Aorta (tissue), 5 donors: Measurements from ENCODE around the gene NUP210. TPM values are rescaled to one million over a fixed set of nuclear protein-coding genes. Genes with fewer than 3 reads are reported as not detected.

Experiments
- ATAC-seq: fragments of 200-7000 bp; cut with Tn5 transposase; one replicate; pipeline ENCODE4 v1.9.1; 2022; ENCODE audit warnings: moderate library complexity; ENCODE audit not compliant: low FRiP score
- DNase-seq, 2 donors: peaks; one replicate each; pipeline ENCODE4 v3.0.0-alpha.2; 2020
- H3K27ac ChIP-seq, 2 donors: one replicate each; pipeline ENCODE4 v1.5.1; 2013; ENCODE audit warnings: low read length in 2 of 2, mild to moderate bottlenecking in 2 of 2, moderate library complexity in 2 of 2, control low read depth in 1 of 2, inconsistent platforms in 1 of 2, low read depth in 1 of 2
- H3K27me3 ChIP-seq, 2 donors: one replicate each; pipeline ENCODE4 v1.6.1; 2013; ENCODE audit warnings: control low read depth in 1 of 2, low read length in 1 of 2, mild to moderate bottlenecking in 1 of 2, moderate library complexity in 1 of 2; ENCODE audit not compliant: insufficient read depth in 2 of 2, control insufficient read depth in 1 of 2
- H3K36me3 ChIP-seq, 2 donors: one replicate each; pipeline ENCODE4 v1.6.1; 2013; ENCODE audit warnings: control low read depth in 1 of 2, low read length in 1 of 2, mild to moderate bottlenecking in 1 of 2; ENCODE audit not compliant: insufficient read depth in 2 of 2, control insufficient read depth in 1 of 2
- H3K4me1 ChIP-seq, 2 donors: one replicate each; pipeline ENCODE4 v1.6.1; 2013; ENCODE audit warnings: low read length in 2 of 2, control low read depth in 1 of 2, mild to moderate bottlenecking in 1 of 2, moderate library complexity in 1 of 2; ENCODE audit not compliant: insufficient read depth in 2 of 2, control insufficient read depth in 1 of 2
- H3K4me3 ChIP-seq, 2 donors: one replicate each; pipeline ENCODE4 v1.5.1; 2013; ENCODE audit warnings: low read length in 2 of 2, control low read depth in 1 of 2, mild to moderate bottlenecking in 1 of 2
- H3K9me3 ChIP-seq: one replicate; pipeline ENCODE4 v1.6.1; 2013; ENCODE audit warnings: mild to moderate bottlenecking, low read length; ENCODE audit not compliant: control insufficient read depth
- WGBS, 2 donors: extraction: QIAGEN DNeasy Blood & Tissue Kit; methylation state at CpG; one replicate each; pipeline ENCODE4 v1.1.7; 2013; 5-methylcytosine and 5-hydroxymethylcytosine counted together
- intact Hi-C, 2 donors: fragments of 100-400 bp; cut with DNase I; formaldehyde crosslinking; loops; one replicate each; pipeline versions ENCODE4 v1.14.2 to v1.15.0; 2022
- polyA plus RNA-seq, 2 donors: library from polyadenylated mRNA; stranded (reverse); fragments of 200-250 nt; gene quantifications; one replicate each; pipeline ENCODE4 v1.2.3, GENCODE V29; 2013
- total RNA-seq, 2 donors: library from RNA; stranded (reverse); fragmentation: NEBNext Ultra II Directional; extraction: Animal tissue kit (Norgen Biotek cat#: 25700); gene quantifications; one replicate each; pipeline ENCODE4 v1.2.1, GENCODE V29; 2021
- donor health status: healthy with polysubstance abuse.
- donor health status: Bipolar disorder and iron deficiency.
- donor health status: DM: no; HTN: no; CAD: no.
- donor health status: DM: no; HTN: no; CAD: no.
- donor health status: DM: yes; HTN: yes; CAD: no.

Gene NUP210
- total and polyA plus RNA-seq, 4 donors = 0.49 to 4.8 (median 1.7) TPM

DNA sequence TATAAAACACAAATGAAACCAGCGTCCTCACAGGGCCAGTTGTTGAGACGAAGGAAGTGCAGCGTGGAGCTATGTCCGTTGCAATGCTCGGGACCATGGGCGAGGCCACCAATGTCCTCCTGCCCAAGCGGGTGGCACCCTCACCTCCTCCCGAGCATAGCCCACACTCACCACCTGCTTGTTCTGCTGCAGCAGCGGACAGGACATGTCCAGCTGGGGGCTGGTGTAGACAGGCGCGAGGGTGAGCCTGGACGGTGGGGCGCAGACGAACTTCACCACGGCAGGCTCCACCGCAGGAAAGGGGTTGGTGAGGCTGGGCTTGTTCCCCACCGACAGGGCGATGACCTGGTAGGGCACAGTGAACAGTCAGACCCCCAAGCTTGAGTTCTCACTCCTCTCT, 62.1 kb downstream of the NUP210 start:
- intact Hi-C loops = no loop called here
- no peaks in the 10 kb centered on the region for H3K27me3 ChIP-seq
- H3K4me3 ChIP-seq = no peak overlapping the region
- WGBS, 2 donors = 87 to 94% methylated on average over 18 of the region's 18 CpGs
- H3K4me1 ChIP-seq = no peaks in the 10 kb centered on the region
- no peaks in the 10 kb centered on the region for H3K9me3 ChIP-seq
- no peak for DNase-seq
- no peak overlapping the region for H3K27ac ChIP-seq
- ATAC-seq = no peak
- H3K36me3 ChIP-seq = no peaks in the 10 kb centered on the region

DNA sequence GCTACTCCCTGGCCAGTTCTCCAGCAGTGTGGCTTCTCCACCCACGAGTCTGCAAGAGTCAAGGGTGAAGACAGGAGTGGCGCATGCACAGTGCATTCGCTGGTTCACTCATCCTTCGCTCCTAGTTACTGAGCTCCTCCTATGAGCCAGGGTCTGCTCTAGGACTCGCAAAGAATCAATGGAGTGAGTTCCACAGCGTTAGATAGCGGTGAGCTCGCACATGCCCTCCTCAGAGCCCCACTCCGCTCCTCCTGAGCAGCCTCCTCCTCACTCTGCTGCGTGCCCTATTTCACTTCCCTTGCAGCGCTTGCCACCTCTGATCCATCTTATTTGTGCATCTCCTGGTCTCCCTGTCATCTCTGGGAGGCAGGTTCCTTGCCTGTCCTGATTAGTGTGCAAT, 63.0 kb downstream of the NUP210 start:
- ATAC-seq = no peak
- intact Hi-C loops = no loop called here
- no peaks in the 10 kb centered on the region for H3K36me3 ChIP-seq

DNA sequence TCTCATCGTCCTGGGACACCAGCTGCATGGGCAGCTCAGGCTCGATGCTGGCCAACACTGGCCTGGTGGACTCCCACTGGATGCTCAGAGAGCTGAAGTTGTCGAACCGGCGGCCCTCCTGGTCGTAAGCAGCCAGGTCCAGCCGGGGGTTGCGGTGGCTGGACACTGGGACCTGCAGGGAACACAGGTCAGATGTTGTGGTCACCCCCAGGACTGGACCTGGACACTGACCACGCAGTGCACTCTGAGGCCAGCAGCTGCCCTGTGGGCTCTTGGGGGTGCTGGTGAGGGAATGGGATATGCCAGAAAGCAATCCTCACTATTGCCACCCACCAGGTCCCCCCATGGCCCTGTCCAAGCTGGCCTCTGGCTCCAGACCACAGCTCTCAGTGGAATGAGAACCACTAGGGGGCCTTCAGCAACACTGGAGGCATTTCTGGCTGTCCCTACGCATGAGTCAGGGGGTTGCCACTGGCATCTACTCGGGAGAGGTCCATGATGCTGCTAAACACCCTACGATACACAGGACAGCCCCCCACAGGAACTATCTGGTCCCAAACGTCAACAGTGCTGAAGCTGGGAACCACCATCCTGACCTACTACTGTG, 66.1 kb downstream of the NUP210 start:
- ATAC-seq (no peak), DNase-seq (no peak)
- intact Hi-C loops = no loop called here
- Histone ChIP-seq H3K9me3 (no peaks in the 10 kb centered on the region), H3K27ac (no peak overlapping the region), H3K4me1 (no peaks in the 10 kb centered on the region), H3K27me3 (no peaks in the 10 kb centered on the region), H3K4me3 (no peak overlapping the region), H3K36me3 (no peaks in the 10 kb centered on the region)
- WGBS, 2 donors = 73 to 84% methylated on average over 13 of the region's 13 CpGs

More for the DNA sequence above, 63.0 kb downstream of the NUP210 start:
- 92 to 93% methylated on average over 11 of the region's 11 CpGs for WGBS, 2 donors
- Histone ChIP-seq H3K9me3 (no peaks in the 10 kb centered on the region), H3K4me3 (no peak overlapping the region), H3K27me3 (no peaks in the 10 kb centered on the region), H3K27ac (no peak overlapping the region), H3K4me1 (no peaks in the 10 kb centered on the region)
- DNase-seq = no peak

DNA sequence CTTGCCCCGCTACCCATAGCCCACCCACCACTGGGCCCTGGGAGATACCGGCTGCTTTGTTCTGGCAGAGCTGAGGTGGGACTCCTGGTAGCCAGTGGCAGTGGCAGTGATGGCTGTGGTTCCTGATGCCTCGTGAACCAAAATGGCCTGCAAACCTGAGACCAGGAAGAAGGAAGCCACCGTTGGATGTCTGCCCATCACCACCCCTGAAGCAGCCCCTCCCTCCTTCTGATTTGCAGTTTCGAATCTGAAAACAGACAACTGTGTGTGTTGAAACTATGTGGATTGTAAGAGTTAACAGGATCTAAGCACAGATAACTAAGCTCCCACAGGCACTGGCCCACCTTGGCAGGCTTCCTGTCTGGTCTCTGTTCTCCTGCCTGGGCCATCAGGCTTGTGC, 66.6 kb downstream of the NUP210 start:
- Histone ChIP-seq H3K4me1 (no peaks in the 10 kb centered on the region), H3K4me3 (no peak overlapping the region), H3K9me3 (no peaks in the 10 kb centered on the region), H3K36me3 (no peaks in the 10 kb centered on the region), H3K27ac (no peak overlapping the region), H3K27me3 (no peaks in the 10 kb centered on the region)
- DNase-seq = no peak
- no peak for ATAC-seq
- WGBS, 2 donors = 87 to 89% methylated on average over 5 of the region's 5 CpGs
- intact Hi-C loops = no loop called here

DNA sequence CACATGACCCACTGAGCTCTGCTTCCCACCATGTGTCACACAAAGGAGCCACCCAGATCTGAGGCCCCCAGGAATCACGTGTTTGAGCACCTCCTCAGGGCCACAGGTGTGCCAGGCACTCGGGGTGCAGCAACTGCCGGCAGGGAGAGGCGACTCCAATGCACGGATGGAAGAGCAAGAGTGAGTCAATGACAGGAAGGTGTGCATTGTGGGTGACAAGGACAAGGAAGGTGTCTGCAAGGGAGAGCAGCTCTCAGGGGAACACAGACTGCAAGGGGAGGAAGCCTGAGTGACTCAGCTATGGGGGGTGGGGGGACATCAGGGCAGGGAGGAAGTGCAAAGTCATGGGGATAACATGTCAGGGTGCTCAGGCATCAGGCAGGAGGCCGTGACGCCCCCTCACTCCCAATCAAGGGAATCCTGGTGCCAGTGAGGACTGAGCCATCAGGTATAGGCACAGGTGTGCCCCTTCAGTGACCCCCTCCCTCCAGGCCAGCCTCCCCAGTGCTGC, 67.4 kb downstream of the NUP210 start:
- Histone ChIP-seq H3K36me3 (no peaks in the 10 kb centered on the region), H3K4me1 (no peaks in the 10 kb centered on the region), H3K27me3 (no peaks in the 10 kb centered on the region), H3K4me3 (no peak overlapping the region), H3K9me3 (no peaks in the 10 kb centered on the region), H3K27ac (no peak overlapping the region)
- ATAC-seq (no peak), DNase-seq (no peak)
- 77 to 80% methylated on average over 7 of the region's 7 CpGs for WGBS, 2 donors
- intact Hi-C loops = no loop called here

DNA sequence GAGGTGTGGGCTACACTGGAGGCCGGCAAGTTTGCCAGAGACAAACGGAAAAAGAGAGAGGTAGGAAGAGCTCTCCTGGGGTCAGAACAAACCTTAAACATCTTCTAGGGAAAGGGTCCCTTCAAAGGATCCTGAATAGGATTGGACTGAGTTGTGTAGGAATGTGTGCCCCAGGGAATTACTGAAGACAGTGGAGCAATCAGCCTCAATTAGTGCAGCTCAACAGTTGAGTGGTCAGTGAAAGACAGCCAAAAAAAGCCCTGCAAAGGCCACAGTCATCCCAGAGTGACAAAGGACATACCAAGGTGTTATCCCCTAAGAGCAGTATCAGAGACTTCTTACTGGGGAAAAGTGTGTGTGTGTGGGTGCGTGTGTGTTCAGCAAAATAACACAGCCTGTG, 70.3 kb downstream of the NUP210 start:
- Histone ChIP-seq H3K4me1 (no peaks in the 10 kb centered on the region), H3K27ac (no peak overlapping the region), H3K4me3 (no peak overlapping the region), H3K36me3 (no peaks in the 10 kb centered on the region), H3K9me3 (no peaks in the 10 kb centered on the region), H3K27me3 (no peaks in the 10 kb centered on the region)
- 72 to 87% methylated on average over 3 of the region's 3 CpGs for WGBS, 2 donors
- intact Hi-C loops = no loop called here
- ATAC-seq (no peak), DNase-seq (no peak)

DNA sequence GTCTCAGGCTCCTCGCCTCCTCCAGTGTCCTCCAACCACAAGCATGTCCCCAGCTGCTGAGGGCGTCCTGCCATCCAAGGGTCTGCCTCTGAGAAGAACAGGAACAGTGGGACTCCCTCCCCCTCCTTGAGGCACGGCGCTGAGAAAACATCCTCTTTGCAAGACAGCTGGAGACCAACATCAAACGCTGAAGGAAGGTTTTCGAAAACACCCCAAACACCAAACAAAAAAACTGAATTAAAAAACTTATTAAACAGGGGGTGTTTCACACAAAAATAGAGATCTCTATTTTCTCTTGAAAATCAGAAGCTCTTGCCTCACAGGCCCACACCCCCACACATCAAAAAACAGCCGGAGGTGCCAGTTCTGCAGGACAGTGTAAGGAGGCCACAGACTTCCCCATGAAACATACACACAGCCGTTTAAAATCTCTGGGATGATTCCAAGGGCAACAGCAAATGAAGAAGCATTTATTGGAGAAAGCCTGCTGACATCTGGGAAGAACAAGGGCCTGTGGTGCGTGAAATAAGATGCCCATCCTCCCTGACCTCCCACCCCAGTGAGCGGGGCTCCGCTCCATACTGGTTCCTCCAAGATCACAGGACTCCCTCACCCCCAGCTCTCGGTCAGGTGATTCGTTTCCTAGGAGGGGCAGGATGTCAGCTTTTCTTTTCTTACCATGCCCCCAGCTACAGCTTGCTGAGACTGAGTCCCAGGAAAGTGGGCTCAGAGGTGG, 71.3 kb downstream of the NUP210 start:
- Histone ChIP-seq H3K9me3 (no peaks in the 10 kb centered on the region), H3K4me1 (no peaks in the 10 kb centered on the region), H3K27ac (no peak overlapping the region), H3K36me3 (no peaks in the 10 kb centered on the region), H3K4me3 (no peak overlapping the region), H3K27me3 (no peaks in the 10 kb centered on the region)
- ATAC-seq (no peak), DNase-seq (no peak)
- intact Hi-C loops = no loop called here
- WGBS, 2 donors = 79 to 80% methylated on average over 13 of the region's 13 CpGs

DNA sequence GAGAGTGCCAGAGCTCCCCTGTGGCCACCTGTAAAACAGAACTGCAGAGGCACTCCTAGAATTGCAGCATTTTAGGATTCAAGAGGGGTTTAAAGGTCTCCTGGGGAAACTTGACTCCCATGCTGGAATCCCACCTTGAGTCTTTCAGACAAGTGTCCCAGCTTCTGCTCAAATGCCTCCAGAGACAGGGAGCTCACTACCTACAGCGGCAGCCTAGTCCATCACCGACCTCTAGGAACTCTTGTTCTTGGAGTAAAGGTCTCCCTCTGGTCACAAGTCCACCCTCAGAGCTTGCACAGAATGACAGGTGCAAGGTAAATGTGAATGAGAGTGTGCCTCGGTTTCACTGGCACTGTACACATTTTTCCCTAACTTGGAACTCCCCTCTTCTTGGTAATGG, 72.0 kb downstream of the NUP210 start:
- Histone ChIP-seq H3K9me3 (no peaks in the 10 kb centered on the region), H3K4me3 (no peak overlapping the region), H3K4me1 (no peaks in the 10 kb centered on the region), H3K36me3 (no peaks in the 10 kb centered on the region), H3K27me3 (no peaks in the 10 kb centered on the region), H3K27ac (no peak overlapping the region)
- 89 to 90% methylated on average over 3 of the region's 3 CpGs for WGBS, 2 donors
- intact Hi-C loops = no loop called here
- DNase-seq (no peak), ATAC-seq (no peak)

DNA sequence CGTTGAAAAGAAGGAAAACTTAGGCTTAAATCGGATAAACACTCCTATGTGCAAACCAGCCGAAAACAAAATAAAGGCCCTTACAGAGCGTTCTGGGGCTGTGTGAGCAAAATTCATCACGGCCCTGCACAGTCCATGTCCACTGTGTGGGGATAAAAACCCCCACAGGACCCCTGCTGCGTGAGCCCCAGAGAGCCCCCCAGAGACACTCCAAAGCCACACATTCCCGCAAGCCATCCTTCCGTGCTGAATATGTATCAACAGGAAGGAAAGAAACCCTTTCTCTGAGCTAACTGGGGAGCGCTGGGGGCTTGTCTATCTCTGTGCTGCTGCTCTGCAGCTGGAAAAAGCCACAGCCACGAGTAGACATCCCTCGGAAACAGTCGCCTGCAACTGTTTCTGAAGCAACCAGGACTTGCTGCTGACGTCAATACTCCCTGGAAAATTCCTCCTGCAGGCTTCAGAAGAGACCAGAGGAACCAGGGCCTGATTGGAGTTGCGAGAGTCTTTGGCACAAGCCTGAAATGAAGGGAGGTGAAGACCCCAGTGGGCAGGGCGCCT, 72.7 kb downstream of the NUP210 start:
- H3K4me1 ChIP-seq = no peaks in the 10 kb centered on the region
- no peak for DNase-seq
- H3K36me3 ChIP-seq = no peaks in the 10 kb centered on the region
- ATAC-seq = no peak
- 93% methylated on average over 15 of the region's 15 CpGs for WGBS, 2 donors
- H3K9me3 ChIP-seq = no peaks in the 10 kb centered on the region
- no peaks in the 10 kb centered on the region for H3K27me3 ChIP-seq
- intact Hi-C loops = no loop called here
- H3K27ac ChIP-seq = no peak overlapping the region
- H3K4me3 ChIP-seq = no peak overlapping the region
